Measurements from ENCODE around the gene CNGB1.

DNA sequence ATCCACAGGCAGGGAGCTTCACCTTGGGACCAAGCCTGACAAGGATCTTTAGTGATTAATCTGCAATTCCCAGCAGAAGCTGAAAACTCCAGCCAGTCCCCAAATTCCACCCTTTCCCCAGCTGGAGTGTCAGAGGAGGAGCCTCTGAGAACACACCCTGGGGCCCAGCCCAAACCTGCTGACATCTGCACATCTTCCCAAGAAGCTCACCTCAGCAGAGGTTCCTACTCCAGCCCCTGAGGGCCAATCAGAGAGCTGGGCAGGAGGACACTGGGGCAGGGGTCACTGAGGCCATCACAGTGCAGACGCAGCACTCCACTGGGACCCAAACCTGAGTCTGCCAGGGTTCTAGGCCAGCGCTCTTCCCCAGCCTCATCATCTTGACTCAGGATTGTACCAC, 44.9 kb downstream of the CNGB1 start:
- TF ChIP-seq, protein P1, sequence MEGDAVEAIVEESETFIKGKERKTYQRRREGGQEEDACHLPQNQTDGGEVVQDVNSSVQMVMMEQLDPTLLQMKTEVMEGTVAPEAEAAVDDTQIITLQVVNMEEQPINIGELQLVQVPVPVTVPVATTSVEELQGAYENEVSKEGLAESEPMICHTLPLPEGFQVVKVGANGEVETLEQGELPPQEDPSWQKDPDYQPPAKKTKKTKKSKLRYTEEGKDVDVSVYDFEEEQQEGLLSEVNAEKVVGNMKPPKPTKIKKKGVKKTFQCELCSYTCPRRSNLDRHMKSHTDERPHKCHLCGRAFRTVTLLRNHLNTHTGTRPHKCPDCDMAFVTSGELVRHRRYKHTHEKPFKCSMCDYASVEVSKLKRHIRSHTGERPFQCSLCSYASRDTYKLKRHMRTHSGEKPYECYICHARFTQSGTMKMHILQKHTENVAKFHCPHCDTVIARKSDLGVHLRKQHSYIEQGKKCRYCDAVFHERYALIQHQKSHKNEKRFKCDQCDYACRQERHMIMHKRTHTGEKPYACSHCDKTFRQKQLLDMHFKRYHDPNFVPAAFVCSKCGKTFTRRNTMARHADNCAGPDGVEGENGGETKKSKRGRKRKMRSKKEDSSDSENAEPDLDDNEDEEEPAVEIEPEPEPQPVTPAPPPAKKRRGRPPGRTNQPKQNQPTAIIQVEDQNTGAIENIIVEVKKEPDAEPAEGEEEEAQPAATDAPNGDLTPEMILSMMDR (conservative IDR thresholded peaks at IDR 0.05; ENCODE audit: low read length) = no peak
- TF ChIP-seq EZH2phosphoT487 (IDR thresholded peaks at IDR 0.05; ENCODE audit: borderline replicate concordance) = no peak

Data from Loucy (cell line).